Measurements from ENCODE around the gene TM6SF1. TPM values are rescaled to one million over a fixed set of nuclear protein-coding genes. Genes with fewer than 3 reads are reported as not detected.
"Not testable (repeated sequence)": the region's sequence is repeated elsewhere in the genome, so short reads cannot be mapped to it uniquely, and the experiment has no call there.

The TM6SF1 gene
- total RNA-seq, 6 donors from 2014 or later = 7.5 to 27.1 (median 21.4) TPM

- ATAC-seq (ENCODE audit: low FRiP score in 2 of 2) (no peak), DNase-seq (no peak)
- H3K27me3 ChIP-seq = no peaks in the 10 kb centered on the region
- no peak overlapping the region for H3K27ac ChIP-seq
- WGBS, 2 donors = 86 to 100% methylated on average over 2 of the region's 2 CpGs
- TF ChIP-seq CTCF (IDR thresholded peaks at IDR 0.05) (no peak), POLR2AphosphoS5 (IDR thresholded peaks at IDR 0.05) (no peak), EP300 (IDR thresholded peaks at IDR 0.05) (no peak), POLR2A (IDR thresholded peaks at IDR 0.05) (no peak)
- H3K4me1 ChIP-seq = no peaks in the 10 kb centered on the region
- H3K36me3 ChIP-seq = peaks cover 0 to 62% (median 14%) of the 10 kb centered on the region in 4 donors
- no peak overlapping the region for H3K4me3 ChIP-seq
- no peaks in the 10 kb centered on the region for H3K9me3 ChIP-seq
Observed at GRCh38 chr15:83129791-83130190, 22.3 kb downstream of the TM6SF1 start.

- H3K36me3 ChIP-seq = peaks cover 0 to 63% (median 16%) of the 10 kb centered on the region in 4 donors
- TF ChIP-seq POLR2A (IDR thresholded peaks at IDR 0.05) = no peak
Observed at GRCh38 chr15:83132861-83133523, 25.5 kb downstream of the TM6SF1 start.

GRCh38 chr15:83142151-83142550, 34.7 kb downstream of the TM6SF1 start:
- not testable (repeated sequence) for ATAC-seq (ENCODE audit: low FRiP score in 2 of 2)

More at GRCh38 chr15:83132861-83133523, 25.5 kb downstream of the TM6SF1 start:
- H3K27me3 ChIP-seq = no peaks in the 10 kb centered on the region
- no peaks in the 10 kb centered on the region for H3K4me1 ChIP-seq
- DNase-seq = no peak
- WGBS, 2 donors = 82 to 87% methylated on average over 4 of the region's 4 CpGs
- ATAC-seq (ENCODE audit: low FRiP score in 2 of 2) = no peak
- no peak overlapping the region for H3K4me3 ChIP-seq
- no peak overlapping the region for H3K27ac ChIP-seq
- no peaks in the 10 kb centered on the region for H3K9me3 ChIP-seq

GRCh38 chr15:83144771-83145170, 37.3 kb downstream of the TM6SF1 start:
- ATAC-seq (ENCODE audit: low FRiP score in 2 of 2) (no peak), DNase-seq (no peak)
- TF ChIP-seq EP300 (IDR thresholded peaks at IDR 0.05) (no peak), POLR2A (IDR thresholded peaks at IDR 0.05) (no peak), POLR2AphosphoS5 (IDR thresholded peaks at IDR 0.05) (no peak), CTCF (IDR thresholded peaks at IDR 0.05) (no peak)
- H3K36me3 ChIP-seq = peaks cover 0 to 48% (median 9%) of the 10 kb centered on the region in 4 donors
- no peaks in the 10 kb centered on the region for H3K27me3 ChIP-seq
- no peaks in the 10 kb centered on the region for H3K4me1 ChIP-seq
- H3K4me3 ChIP-seq = no peak overlapping the region
- no peaks in the 10 kb centered on the region for H3K9me3 ChIP-seq
- no peak overlapping the region for H3K27ac ChIP-seq
- 85 to 87% methylated on average over 3 of the region's 3 CpGs for WGBS, 2 donors

More at GRCh38 chr15:83142151-83142550, 34.7 kb downstream of the TM6SF1 start:
- WGBS, 2 donors = 97 to 99% methylated on average over 3 of the region's 3 CpGs
- not testable (repeated sequence) for H3K4me1 ChIP-seq, H3K27me3 ChIP-seq, DNase-seq, H3K27ac ChIP-seq, H3K4me3 ChIP-seq, H3K9me3 ChIP-seq
- peaks cover 0 to 50% (median 14%) of the 10 kb centered on the region in 4 donors for H3K36me3 ChIP-seq

GRCh38 chr15:83153288-83153687, 45.8 kb downstream of the TM6SF1 start:
- Histone ChIP-seq H3K4me3 (no peak overlapping the region), H3K27ac (no peak overlapping the region), H3K4me1 (no peaks in the 10 kb centered on the region), H3K36me3 (peaks cover 0 to 51% (median 2%) of the 10 kb centered on the region in 4 donors), H3K27me3 (no peaks in the 10 kb centered on the region), H3K9me3 (no peaks in the 10 kb centered on the region)
- ATAC-seq (ENCODE audit: low FRiP score in 2 of 2) (no peak), DNase-seq (no peak)
- 94 to 100% methylated on average over 1 of the region's 1 CpG for WGBS, 2 donors
- TF ChIP-seq POLR2A (IDR thresholded peaks at IDR 0.05) (no peak), EP300 (IDR thresholded peaks at IDR 0.05) (no peak), CTCF (IDR thresholded peaks at IDR 0.05) (no peak), POLR2AphosphoS5 (IDR thresholded peaks at IDR 0.05) (no peak)

- DNase-seq (no peak), ATAC-seq (ENCODE audit: low FRiP score in 2 of 2) (no peak)
- no peaks in the 10 kb centered on the region for H3K4me1 ChIP-seq
- no peak overlapping the region for H3K27ac ChIP-seq
- TF ChIP-seq EP300 (IDR thresholded peaks at IDR 0.05) (no peak), POLR2AphosphoS5 (IDR thresholded peaks at IDR 0.05) (no peak), POLR2A (IDR thresholded peaks at IDR 0.05) (no peak), CTCF (IDR thresholded peaks at IDR 0.05) (no peak)
- H3K27me3 ChIP-seq = no peaks in the 10 kb centered on the region
- no peaks in the 10 kb centered on the region for H3K9me3 ChIP-seq
- no peak overlapping the region for H3K4me3 ChIP-seq
- H3K36me3 ChIP-seq = peaks cover 0 to 26% (median 2%) of the 10 kb centered on the region in 4 donors
- WGBS, 2 donors = 64 to 83% methylated on average over 1 of the region's 1 CpG
Observed at GRCh38 chr15:83155942-83156341, 48.5 kb downstream of the TM6SF1 start.

All from upper lobe of left lung (tissue), 6 donors.